Upper lobe of left lung (tissue), 6 donors: ENCODE data around the gene GMCL2. TPM values are rescaled to one million over a fixed set of nuclear protein-coding genes. Genes with fewer than 3 reads are reported as not detected.
"Not testable (repeated sequence)": the region's sequence is repeated elsewhere in the genome, so short reads cannot be mapped to it uniquely, and the experiment has no call there.

Experiments
- ATAC-seq, 2 donors: fragments of 200-7000 bp; cut with Tn5 transposase; one replicate each; pipeline ENCODE4 v1.9.1; 2022; ENCODE audit warnings: mild to moderate bottlenecking in 2 of 2, moderate library complexity in 2 of 2; ENCODE audit not compliant: low FRiP score in 2 of 2
- DNase-seq, 2 donors: peaks; one replicate each; pipeline ENCODE4 v3.0.0-alpha.2; 2019 to 2020
- H3K27ac ChIP-seq, 4 donors: fragments of 200-600 bp; sonication (generic); one replicate each; pipeline ENCODE4 v1.5.1; 2016 to 2019
- H3K27me3 ChIP-seq, 4 donors: fragments of 200-600 bp; sonication (generic); one replicate each; pipeline ENCODE4 v1.5.1; 2017 to 2019
- H3K36me3 ChIP-seq, 4 donors: fragments of 200-600 bp; sonication (generic); one replicate each; pipeline ENCODE4 v1.5.1; 2016 to 2019
- H3K4me1 ChIP-seq, 4 donors: fragments of 200-600 bp; sonication (generic); one replicate each; pipeline ENCODE4 v1.5.1; 2018 to 2019
- H3K4me3 ChIP-seq, 4 donors: fragments of 200-600 bp; sonication (generic); one replicate each; pipeline ENCODE4 v1.5.1; 2017 to 2019; ENCODE audit warnings: mild to moderate bottlenecking in 2 of 4, moderate library complexity in 1 of 4
- H3K9me3 ChIP-seq, 4 donors: fragments of 200-600 bp; sonication (generic); one replicate each; pipeline ENCODE4 v1.5.1; 2018 to 2019
- EP300 ChIP-seq, 4 donors: sonication (generic); formaldehyde crosslinking; IDR thresholded peaks; one replicate each; pipeline ENCODE4 v1.5.1; 2017; ENCODE audit warnings: antibody characterized with exemption in 4 of 4, control low read depth in 2 of 4
- POLR2A ChIP-seq, 4 donors: fragments of 450-650 bp; IDR thresholded peaks; one replicate each; pipeline ENCODE4 v1.5.1; 2016 to 2017; ENCODE audit warnings: antibody characterized with exemption in 4 of 4, mild to moderate bottlenecking in 2 of 4
- POLR2AphosphoS5 ChIP-seq, 2 donors: sonication (generic); formaldehyde crosslinking; IDR thresholded peaks; one replicate each; pipeline ENCODE4 v1.5.1; 2017; ENCODE audit warnings: antibody characterized with exemption in 2 of 2
- WGBS, 2 donors: methylation state at CpG; one replicate each; pipeline ENCODE4 v1.1.5; 2017 to 2018; 5-methylcytosine and 5-hydroxymethylcytosine counted together
- total RNA-seq, 6 donors: library from RNA; depleted of rRNA in 4 of 6; stranded (reverse); fragments of >200 nt in 4 of 6; gene quantifications; one replicate each; pipeline versions ENCODE4 v1.1.0 to v1.2.1, GENCODE V29; 2016 to 2021
- TF ChIP-seq, protein P1 (sequence below), 6 experiments: fragments of 450-650 bp in 4 of 6; fragments of 200-600 bp in 2 of 6; sonication (generic) in 2 of 6; IDR thresholded peaks; one replicate each; pipeline ENCODE4 v1.5.1; 2016 to 2019; ENCODE audit warnings: antibody characterized with exemption in 6 of 6
- donor health status: DM: no; HTN: no; CAD: no; lungs with moderate emphysema.
- donor health status: DM: no; HTN: yes; CAD: no; lungs with severe emphysema.

The GMCL2 gene
- total RNA-seq, 6 donors from 2014 or later, result not detected

GRCh38 chr5:178201927-178202235, 14.7 kb upstream of the GMCL2 start:
- no peak for TF ChIP-seq POLR2AphosphoS5 (IDR thresholded peaks at IDR 0.05)
- TF ChIP-seq, protein P1, sequence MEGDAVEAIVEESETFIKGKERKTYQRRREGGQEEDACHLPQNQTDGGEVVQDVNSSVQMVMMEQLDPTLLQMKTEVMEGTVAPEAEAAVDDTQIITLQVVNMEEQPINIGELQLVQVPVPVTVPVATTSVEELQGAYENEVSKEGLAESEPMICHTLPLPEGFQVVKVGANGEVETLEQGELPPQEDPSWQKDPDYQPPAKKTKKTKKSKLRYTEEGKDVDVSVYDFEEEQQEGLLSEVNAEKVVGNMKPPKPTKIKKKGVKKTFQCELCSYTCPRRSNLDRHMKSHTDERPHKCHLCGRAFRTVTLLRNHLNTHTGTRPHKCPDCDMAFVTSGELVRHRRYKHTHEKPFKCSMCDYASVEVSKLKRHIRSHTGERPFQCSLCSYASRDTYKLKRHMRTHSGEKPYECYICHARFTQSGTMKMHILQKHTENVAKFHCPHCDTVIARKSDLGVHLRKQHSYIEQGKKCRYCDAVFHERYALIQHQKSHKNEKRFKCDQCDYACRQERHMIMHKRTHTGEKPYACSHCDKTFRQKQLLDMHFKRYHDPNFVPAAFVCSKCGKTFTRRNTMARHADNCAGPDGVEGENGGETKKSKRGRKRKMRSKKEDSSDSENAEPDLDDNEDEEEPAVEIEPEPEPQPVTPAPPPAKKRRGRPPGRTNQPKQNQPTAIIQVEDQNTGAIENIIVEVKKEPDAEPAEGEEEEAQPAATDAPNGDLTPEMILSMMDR (IDR thresholded peaks at IDR 0.05), result no peak
- no peak for TF ChIP-seq POLR2A (IDR thresholded peaks at IDR 0.05)
- no peak for TF ChIP-seq EP300 (IDR thresholded peaks at IDR 0.05)
- DNase-seq, result no peak

DNA sequence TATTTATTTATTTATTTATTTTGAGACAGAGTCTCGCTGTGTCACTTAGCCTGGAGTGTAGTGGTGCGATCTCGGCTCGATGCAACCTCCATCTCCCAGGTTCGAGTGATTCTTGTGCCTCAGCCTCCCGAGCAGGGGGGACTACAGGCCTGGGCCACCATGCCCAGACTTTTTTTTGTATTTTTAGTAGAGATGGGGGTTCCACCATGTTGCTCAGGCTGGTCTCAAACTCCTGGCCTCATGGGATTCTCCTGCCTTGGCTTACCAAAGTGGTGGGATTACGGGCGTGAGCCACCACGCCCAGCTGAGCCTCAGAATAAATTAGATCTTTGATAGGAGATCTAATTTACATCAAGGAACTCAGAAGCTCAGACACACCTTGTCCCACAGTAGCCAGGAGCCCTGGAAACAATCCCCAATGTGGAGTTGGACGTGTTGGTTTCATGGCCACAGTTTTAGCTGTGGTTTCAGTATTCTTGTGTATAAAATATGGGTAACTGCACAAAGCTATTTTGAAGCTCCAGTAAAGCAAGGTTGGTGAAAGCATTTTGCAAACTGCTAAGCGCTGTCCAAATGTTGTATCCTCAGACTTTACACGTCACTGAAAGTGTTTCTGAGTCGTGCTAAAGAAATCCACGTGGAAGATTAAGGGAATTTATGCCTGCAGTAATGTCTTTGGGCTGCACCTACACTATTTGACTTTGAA, 14.2 kb upstream of the GMCL2 start:
- no peaks in the 10 kb centered on the region for H3K27me3 ChIP-seq
- H3K4me3 ChIP-seq, result no peak overlapping the region
- ATAC-seq, result no peak
- no peak overlapping the region for H3K27ac ChIP-seq
- no peak for DNase-seq
- no peak for TF ChIP-seq POLR2AphosphoS5 (IDR thresholded peaks at IDR 0.05)
- TF ChIP-seq, protein P1 (IDR thresholded peaks at IDR 0.05), result no peak
- TF ChIP-seq POLR2A (IDR thresholded peaks at IDR 0.05), result no peak
- TF ChIP-seq EP300 (IDR thresholded peaks at IDR 0.05), result no peak
- H3K9me3 ChIP-seq, result no peaks in the 10 kb centered on the region
- peaks cover 0 to 4% (median 1%) of the 10 kb centered on the region in 4 donors for H3K36me3 ChIP-seq
- H3K4me1 ChIP-seq, result peaks cover 10 to 17% (median 13%) of the 10 kb centered on the region in 4 donors
- WGBS, 2 donors, result 84 to 90% methylated on average over 14 of the region's 14 CpGs

More at GRCh38 chr5:178201927-178202235, 14.7 kb upstream of the GMCL2 start:
- H3K4me3 ChIP-seq, result no peak overlapping the region
- no peak overlapping the region for H3K27ac ChIP-seq
- peaks cover 15 to 22% (median 18%) of the 10 kb centered on the region in 4 donors for H3K4me1 ChIP-seq
- no peak for ATAC-seq
- H3K36me3 ChIP-seq, result peaks cover 0 to 9% (median 6%) of the 10 kb centered on the region in 4 donors
- no peaks in the 10 kb centered on the region for H3K9me3 ChIP-seq
- 28 to 39% methylated on average over 2 of the region's 2 CpGs for WGBS, 2 donors
- no peaks in the 10 kb centered on the region for H3K27me3 ChIP-seq

DNA sequence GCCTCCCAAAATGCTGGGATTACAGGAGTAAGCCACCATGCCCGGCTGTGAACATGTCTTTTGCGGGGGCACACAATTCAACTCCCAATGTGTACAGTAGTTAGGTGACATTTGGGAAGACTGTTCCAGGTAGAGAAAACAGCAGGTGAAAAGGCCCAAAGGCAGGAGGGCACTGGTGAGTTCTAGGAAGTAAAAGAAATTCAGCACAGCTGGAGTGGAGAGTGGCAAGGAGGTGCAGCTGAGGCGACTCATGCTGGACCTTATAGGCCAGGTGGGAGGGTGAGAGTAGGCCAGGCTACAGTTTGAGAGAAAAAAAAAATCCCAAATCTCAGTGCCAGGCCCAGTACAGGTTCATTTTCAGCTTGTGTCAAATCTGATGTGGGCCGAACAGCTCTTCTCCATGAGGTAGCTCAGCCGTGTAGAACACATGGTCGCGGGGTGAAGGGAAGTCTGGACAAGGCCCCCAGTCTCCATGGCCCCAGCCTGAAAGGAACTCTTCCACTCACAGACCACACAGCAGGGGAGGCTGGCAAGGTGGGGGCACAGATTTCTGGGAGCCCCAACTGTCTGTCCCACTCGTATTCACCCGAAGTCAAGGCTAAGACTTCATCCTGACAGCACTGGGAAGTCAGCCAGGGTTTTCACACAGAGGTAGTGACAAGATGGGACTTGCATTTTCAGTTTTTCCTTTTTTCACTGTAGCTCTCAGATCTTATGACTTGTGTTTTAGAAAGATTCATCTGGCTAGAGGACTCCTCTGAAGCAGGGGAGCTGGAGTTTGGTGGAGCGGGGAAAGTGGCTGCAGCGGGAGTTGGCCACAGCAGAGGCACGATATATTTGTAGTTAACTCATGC, 12.6 kb upstream of the GMCL2 start:
- no peak for ATAC-seq
- no peak for DNase-seq
- H3K27me3 ChIP-seq, result no peaks in the 10 kb centered on the region
- no peak overlapping the region for H3K27ac ChIP-seq
- TF ChIP-seq, protein P1 (IDR thresholded peaks at IDR 0.05), result no peak
- TF ChIP-seq POLR2A (IDR thresholded peaks at IDR 0.05), result no peak
- TF ChIP-seq POLR2AphosphoS5 (IDR thresholded peaks at IDR 0.05), result no peak
- TF ChIP-seq EP300 (IDR thresholded peaks at IDR 0.05), result no peak
- H3K36me3 ChIP-seq, result no peaks in the 10 kb centered on the region
- H3K9me3 ChIP-seq, result no peaks in the 10 kb centered on the region
- H3K4me3 ChIP-seq, result no peak overlapping the region
- 80 to 88% methylated on average over 12 of the region's 12 CpGs for WGBS, 2 donors
- H3K4me1 ChIP-seq, result peaks cover 0 to 6% (median 3%) of the 10 kb centered on the region in 4 donors

- Histone ChIP-seq H3K4me3 (no peak overlapping the region), H3K36me3 (no peaks in the 10 kb centered on the region), H3K4me1 (peaks cover 0 to 3% (median 1%) of the 10 kb centered on the region in 4 donors), H3K27me3 (no peaks in the 10 kb centered on the region), H3K27ac (no peak overlapping the region), H3K9me3 (no peaks in the 10 kb centered on the region)
- TF ChIP-seq POLR2A (IDR thresholded peaks at IDR 0.05) (no peak), EP300 (IDR thresholded peaks at IDR 0.05) (no peak), POLR2AphosphoS5 (IDR thresholded peaks at IDR 0.05) (no peak)
- TF ChIP-seq, protein P1 (IDR thresholded peaks at IDR 0.05), result no peak
- WGBS, 2 donors, result 66% methylated on average over 11 of the region's 11 CpGs
- no peak for ATAC-seq
- no peak for DNase-seq
Observed at GRCh38 chr5:178198706-178199105, 11.5 kb upstream of the GMCL2 start.

DNA sequence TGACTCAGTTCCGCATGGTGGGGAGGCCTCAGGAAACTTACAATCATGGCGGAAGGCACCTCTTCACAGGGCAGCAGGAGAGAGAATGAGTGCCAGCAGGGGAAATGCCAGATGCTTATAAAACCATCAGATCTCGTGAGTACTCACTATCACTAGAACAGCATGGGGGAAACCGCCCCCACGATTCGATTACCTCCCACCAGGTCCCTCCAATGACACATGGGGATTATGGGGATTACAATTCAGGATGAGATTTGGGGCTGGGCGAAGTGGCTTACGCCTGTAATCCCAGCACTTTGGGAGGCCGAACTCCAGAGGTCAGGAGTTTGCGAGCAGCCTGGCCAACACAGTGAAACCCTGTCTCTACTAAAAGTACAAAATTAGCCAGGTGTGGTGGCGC, 11.0 kb upstream of the GMCL2 start:
- not testable (repeated sequence) for DNase-seq, H3K27me3 ChIP-seq, H3K4me1 ChIP-seq, H3K9me3 ChIP-seq, H3K27ac ChIP-seq, H3K4me3 ChIP-seq, ATAC-seq, H3K36me3 ChIP-seq
- WGBS, 2 donors, result 83 to 88% methylated on average over 10 to 11 of the region's 11 CpGs
